Measurements from ENCODE around the gene NPAS3. TPM values are rescaled to one million over a fixed set of nuclear protein-coding genes. Genes with fewer than 3 reads are reported as not detected.

Gene NPAS3
- total and polyA plus RNA-seq, 4 donors = 0.07 to 0.09 (median 0.08) TPM; not detected in 1

DNA sequence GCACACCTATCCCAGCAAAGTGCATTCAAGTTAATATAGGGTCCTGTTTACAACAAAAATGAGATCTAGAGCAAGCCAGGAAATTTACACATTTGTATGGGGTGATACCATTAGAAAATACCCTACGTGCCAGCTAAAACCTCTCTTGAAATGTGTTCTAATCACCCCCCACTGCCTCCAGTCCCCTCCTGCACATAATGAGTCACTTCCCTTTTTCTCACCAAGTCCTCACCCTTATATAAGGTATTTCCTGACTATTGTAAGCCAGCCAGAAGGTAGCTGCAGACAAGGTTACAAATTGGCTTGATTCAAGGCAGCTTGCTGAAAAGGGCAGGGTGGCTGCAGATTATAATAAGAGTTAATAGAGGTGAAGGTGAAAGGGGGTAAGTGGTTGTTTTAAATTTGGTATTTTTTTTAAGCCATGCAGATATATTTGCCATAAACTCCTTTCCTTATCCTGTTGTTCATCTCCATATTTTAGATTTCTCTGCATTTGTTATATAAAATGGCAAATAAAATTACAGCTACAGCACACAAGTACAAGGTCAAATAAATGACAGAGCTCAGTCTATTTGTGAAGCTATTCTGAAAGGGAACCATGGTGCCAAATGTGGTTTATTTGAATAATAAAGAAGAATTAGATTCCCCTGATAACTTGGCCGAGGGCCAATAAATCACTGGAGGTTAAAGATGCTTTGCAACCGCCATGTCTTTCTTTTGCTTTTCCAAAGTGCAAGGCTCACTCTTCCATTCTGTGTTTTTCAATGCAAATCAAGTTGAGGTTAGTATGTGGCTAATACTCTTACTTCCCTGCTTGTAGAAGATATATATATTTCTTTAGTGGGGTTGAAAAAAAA is 626.3 kb downstream of the NPAS3 start (continued):
- TF ChIP-seq, protein P1, sequence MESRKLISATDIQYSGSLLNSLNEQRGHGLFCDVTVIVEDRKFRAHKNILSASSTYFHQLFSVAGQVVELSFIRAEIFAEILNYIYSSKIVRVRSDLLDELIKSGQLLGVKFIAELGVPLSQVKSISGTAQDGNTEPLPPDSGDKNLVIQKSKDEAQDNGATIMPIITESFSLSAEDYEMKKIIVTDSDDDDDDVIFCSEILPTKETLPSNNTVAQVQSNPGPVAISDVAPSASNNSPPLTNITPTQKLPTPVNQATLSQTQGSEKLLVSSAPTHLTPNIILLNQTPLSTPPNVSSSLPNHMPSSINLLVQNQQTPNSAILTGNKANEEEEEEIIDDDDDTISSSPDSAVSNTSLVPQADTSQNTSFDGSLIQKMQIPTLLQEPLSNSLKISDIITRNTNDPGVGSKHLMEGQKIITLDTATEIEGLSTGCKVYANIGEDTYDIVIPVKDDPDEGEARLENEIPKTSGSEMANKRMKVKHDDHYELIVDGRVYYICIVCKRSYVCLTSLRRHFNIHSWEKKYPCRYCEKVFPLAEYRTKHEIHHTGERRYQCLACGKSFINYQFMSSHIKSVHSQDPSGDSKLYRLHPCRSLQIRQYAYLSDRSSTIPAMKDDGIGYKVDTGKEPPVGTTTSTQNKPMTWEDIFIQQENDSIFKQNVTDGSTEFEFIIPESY (IDR thresholded peaks at IDR 0.05) = no peak
- TF ChIP-seq TAF1 (conservative IDR thresholded peaks at IDR 0.05) (no peak), JUND (IDR thresholded peaks at IDR 0.05) (no peak), RXRA (IDR thresholded peaks at IDR 0.05) (no peak), NR2F2 (IDR thresholded peaks at IDR 0.05) (no peak), ATF3 (IDR thresholded peaks at IDR 0.05) (no peak)

- no peaks in the 10 kb centered on the region for H3K36me3 ChIP-seq (ENCODE audit: control insufficient read depth in 4 of 4, insufficient read depth in 3 of 4, low read depth in 1 of 4, low read length in 3 of 4)
- TF ChIP-seq, protein P1 (IDR thresholded peaks at IDR 0.05) = no peak
- TF ChIP-seq, protein P2, sequence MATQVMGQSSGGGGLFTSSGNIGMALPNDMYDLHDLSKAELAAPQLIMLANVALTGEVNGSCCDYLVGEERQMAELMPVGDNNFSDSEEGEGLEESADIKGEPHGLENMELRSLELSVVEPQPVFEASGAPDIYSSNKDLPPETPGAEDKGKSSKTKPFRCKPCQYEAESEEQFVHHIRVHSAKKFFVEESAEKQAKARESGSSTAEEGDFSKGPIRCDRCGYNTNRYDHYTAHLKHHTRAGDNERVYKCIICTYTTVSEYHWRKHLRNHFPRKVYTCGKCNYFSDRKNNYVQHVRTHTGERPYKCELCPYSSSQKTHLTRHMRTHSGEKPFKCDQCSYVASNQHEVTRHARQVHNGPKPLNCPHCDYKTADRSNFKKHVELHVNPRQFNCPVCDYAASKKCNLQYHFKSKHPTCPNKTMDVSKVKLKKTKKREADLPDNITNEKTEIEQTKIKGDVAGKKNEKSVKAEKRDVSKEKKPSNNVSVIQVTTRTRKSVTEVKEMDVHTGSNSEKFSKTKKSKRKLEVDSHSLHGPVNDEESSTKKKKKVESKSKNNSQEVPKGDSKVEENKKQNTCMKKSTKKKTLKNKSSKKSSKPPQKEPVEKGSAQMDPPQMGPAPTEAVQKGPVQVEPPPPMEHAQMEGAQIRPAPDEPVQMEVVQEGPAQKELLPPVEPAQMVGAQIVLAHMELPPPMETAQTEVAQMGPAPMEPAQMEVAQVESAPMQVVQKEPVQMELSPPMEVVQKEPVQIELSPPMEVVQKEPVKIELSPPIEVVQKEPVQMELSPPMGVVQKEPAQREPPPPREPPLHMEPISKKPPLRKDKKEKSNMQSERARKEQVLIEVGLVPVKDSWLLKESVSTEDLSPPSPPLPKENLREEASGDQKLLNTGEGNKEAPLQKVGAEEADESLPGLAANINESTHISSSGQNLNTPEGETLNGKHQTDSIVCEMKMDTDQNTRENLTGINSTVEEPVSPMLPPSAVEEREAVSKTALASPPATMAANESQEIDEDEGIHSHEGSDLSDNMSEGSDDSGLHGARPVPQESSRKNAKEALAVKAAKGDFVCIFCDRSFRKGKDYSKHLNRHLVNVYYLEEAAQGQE (IDR thresholded peaks at IDR 0.05) = no peak
- TF ChIP-seq, protein P3, sequence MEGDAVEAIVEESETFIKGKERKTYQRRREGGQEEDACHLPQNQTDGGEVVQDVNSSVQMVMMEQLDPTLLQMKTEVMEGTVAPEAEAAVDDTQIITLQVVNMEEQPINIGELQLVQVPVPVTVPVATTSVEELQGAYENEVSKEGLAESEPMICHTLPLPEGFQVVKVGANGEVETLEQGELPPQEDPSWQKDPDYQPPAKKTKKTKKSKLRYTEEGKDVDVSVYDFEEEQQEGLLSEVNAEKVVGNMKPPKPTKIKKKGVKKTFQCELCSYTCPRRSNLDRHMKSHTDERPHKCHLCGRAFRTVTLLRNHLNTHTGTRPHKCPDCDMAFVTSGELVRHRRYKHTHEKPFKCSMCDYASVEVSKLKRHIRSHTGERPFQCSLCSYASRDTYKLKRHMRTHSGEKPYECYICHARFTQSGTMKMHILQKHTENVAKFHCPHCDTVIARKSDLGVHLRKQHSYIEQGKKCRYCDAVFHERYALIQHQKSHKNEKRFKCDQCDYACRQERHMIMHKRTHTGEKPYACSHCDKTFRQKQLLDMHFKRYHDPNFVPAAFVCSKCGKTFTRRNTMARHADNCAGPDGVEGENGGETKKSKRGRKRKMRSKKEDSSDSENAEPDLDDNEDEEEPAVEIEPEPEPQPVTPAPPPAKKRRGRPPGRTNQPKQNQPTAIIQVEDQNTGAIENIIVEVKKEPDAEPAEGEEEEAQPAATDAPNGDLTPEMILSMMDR (IDR thresholded peaks at IDR 0.05; ENCODE audit: low read depth, low read length, missing input control) = no peak
- TF ChIP-seq EGR1 (IDR thresholded peaks at IDR 0.05; ENCODE audit: low read depth in 2 of 2) (no peak), RXRA (IDR thresholded peaks at IDR 0.05) (no peak), RAD21 (IDR thresholded peaks at IDR 0.05) (no peak), SP1 (IDR thresholded peaks at IDR 0.05) (no peak), HNF4G (IDR thresholded peaks at IDR 0.05) (no peak), GABPA (IDR thresholded peaks at IDR 0.05 in 1 of 2, conservative IDR thresholded peaks at IDR 0.05 in 1 of 2) (no peak), TAF1 (conservative IDR thresholded peaks at IDR 0.05) (no peak), FOXA1 (IDR thresholded peaks at IDR 0.05) (no peak), YY1 (IDR thresholded peaks at IDR 0.05) (no peak), NR2F2 (IDR thresholded peaks at IDR 0.05) (no peak), JUND (IDR thresholded peaks at IDR 0.05) (no peak), HNF4A (conservative IDR thresholded peaks at IDR 0.05) (no peak), ATF3 (IDR thresholded peaks at IDR 0.05) (no peak), FOXA2 (IDR thresholded peaks at IDR 0.05) (no peak)
- TF ChIP-seq, protein P4, sequence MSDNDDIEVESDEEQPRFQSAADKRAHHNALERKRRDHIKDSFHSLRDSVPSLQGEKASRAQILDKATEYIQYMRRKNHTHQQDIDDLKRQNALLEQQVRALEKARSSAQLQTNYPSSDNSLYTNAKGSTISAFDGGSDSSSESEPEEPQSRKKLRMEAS (IDR thresholded peaks at IDR 0.05) = no peak
- H3K4me3 ChIP-seq (ENCODE audit: low read depth in 1 of 3, low read length in 3 of 3) = no peak overlapping the region
- H3K9ac ChIP-seq (ENCODE audit: low read depth in 1 of 2, low read length in 2 of 2) = no peak overlapping the region
- no peaks in the 10 kb centered on the region for H3K9me3 ChIP-seq (ENCODE audit: control insufficient read depth in 4 of 4, low read length in 3 of 4)
- H3K4me1 ChIP-seq (ENCODE audit: control insufficient read depth in 4 of 4, insufficient read depth in 4 of 4, low read length in 3 of 4) = no peaks in the 10 kb centered on the region
- peaks cover 0 to 3% (median 0%) of the 10 kb centered on the region in 4 donors for H3K27me3 ChIP-seq (ENCODE audit: control insufficient read depth in 4 of 4, insufficient read depth in 4 of 4, low read length in 3 of 4)
- DNase-seq (ENCODE audit: low spot score) = no peak
- no peak overlapping the region for H3K27ac ChIP-seq (ENCODE audit: low read depth in 1 of 2, low read length in 2 of 2)
- WGBS = 56% methylated on average over 9 of the region's 9 CpGs
Observed at GRCh38 chr14:33566082-33566481, 627.4 kb downstream of the NPAS3 start.

Data from liver (tissue), 9 donors.